ENCODE measurements around the gene SPRR4.
"Not testable (repeated sequence)": the region's sequence is repeated elsewhere in the genome, so short reads cannot be mapped to it uniquely, and the experiment has no call there.

Gene SPRR4

DNA sequence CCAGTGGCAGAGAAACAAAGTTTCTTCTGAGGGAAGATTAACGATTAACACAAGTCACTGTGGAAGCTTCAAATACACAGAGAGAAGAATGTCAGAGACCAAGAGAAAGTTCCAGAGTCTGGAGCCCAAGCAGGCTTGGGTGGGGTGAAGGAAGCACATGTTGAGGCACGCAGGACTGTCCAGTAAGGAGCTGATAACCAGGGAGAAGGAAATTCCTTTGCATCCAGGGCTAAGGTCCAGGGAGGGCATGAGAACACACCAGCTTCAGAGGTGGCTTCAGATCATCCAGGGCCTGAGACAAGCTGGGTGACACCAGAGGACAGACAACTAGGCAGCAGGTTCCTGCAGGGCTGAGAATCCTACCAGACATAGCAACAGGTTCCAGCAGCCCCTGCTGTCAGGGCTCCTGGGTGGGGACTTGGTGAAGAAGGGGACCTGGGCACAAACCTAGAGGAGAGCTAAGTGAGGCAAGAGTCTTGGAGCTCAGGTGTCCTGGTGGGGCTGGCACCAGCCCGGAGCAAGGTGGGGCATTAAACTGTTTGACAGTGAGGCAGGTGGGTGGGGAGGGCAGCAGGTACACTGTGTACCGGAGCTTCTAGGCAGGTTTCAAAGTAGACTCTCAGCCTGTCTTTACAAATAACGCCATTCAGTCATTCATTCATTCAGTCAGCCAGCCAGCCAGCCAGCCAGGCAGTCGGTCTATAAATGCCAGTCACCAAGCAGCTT, 10.9 kb downstream of the SPRR4 start:
- H3K27me3 Mint-ChIP-seq: peaks cover 67% of the 10 kb centered on the region
- DNase-seq: no peak

DNA sequence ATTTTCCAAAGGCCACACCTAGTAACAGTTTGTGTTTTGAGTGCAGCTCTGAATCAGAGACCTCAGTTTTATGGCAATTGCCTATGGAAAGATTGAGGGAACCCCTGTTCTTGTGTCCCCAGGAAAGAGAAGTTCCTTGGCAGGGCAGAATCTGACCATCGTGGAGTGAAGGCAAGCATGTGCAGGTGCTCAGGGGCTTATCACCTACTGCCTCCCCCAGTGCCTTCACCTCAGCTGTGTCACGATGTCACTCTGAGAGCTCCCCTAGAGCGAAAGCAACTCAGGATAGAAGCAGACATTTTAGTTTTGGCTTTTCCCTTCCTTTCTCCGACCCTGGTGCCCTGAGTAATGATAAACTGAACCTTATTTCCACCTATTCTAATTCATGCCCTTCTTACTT, 11.6 kb downstream of the SPRR4 start:
- H3K9me3 Mint-ChIP-seq: no peaks in the 10 kb centered on the region
- no peaks in the 10 kb centered on the region for H3K4me1 Mint-ChIP-seq (ENCODE audit: low read depth)
- no peak for DNase-seq
- no peak overlapping the region for H3K27ac Mint-ChIP-seq
- no peaks in the 10 kb centered on the region for H3K36me3 Mint-ChIP-seq (ENCODE audit: low read depth)
- peaks cover 71% of the 10 kb centered on the region for H3K27me3 Mint-ChIP-seq
- H3K4me3 Mint-ChIP-seq: no peak overlapping the region

More for the DNA sequence above, 10.9 kb downstream of the SPRR4 start:
- no peaks in the 10 kb centered on the region for H3K4me1 Mint-ChIP-seq (ENCODE audit: low read depth)
- H3K27ac Mint-ChIP-seq: no peak overlapping the region
- no peak overlapping the region for H3K4me3 Mint-ChIP-seq
- no peaks in the 10 kb centered on the region for H3K9me3 Mint-ChIP-seq
- no peaks in the 10 kb centered on the region for H3K36me3 Mint-ChIP-seq (ENCODE audit: low read depth)

DNA sequence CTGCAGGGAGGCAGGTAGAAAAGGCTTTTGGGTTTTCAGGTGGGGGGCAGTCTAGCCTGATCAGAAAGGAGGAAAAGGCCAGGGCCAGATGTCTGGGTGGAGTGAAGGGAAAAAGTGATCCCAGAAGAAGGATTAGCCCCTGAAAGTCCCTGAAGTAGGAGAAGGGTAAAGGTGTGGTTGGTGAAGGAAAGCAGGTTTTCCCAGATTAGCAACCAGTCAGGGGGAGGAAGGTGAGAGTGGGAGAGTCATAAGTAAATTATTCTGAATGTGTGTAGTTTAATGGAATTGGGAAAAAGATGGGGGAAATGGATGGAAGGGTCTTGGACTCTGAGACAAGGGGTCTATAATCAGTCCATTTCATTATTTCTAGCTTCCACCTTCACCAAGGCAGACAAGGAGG, 12.8 kb downstream of the SPRR4 start:
- no peak overlapping the region for H3K4me3 Mint-ChIP-seq
- no peak for DNase-seq
- peaks cover 72% of the 10 kb centered on the region for H3K27me3 Mint-ChIP-seq
- H3K27ac Mint-ChIP-seq: no peak overlapping the region
- no peaks in the 10 kb centered on the region for H3K9me3 Mint-ChIP-seq
- H3K4me1 Mint-ChIP-seq (ENCODE audit: low read depth): no peaks in the 10 kb centered on the region
- no peaks in the 10 kb centered on the region for H3K36me3 Mint-ChIP-seq (ENCODE audit: low read depth)

DNA sequence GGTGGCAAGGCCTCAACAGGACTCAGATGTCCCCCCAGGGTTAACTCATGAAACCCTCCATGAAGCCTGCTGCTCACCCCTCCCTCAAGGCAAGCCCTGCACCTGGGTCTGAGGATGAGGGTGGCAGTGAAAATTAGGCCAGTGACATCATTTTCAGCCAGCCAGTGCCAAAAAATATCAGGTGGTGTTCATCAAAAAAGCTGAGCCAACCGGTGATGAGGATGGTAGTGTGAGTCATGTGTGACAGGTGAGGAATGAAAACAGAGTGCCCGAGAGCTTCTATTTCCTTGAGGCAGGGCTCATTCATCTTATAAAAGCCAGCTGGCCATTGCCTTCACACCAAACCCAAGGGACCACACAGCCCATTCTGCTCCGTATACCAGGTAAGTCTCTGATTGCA, 13.3 kb downstream of the SPRR4 start, which contains the start of gene SPRR1A:
Gene SPRR1A, plus strand, starts transcription at position 339 of the 400 bp plus-strand sequence. CDS start 1,150 bp downstream, outside the sequence.
- Mint-ChIP-seq H3K36me3 (ENCODE audit: low read depth) (no peaks in the 10 kb centered on the region), H3K27me3 (peaks cover 72% of the 10 kb centered on the region), H3K9me3 (no peaks in the 10 kb centered on the region), H3K4me3 (no peak within 1 kb of the TSS), H3K4me1 (ENCODE audit: low read depth) (no peaks in the 10 kb centered on the region), H3K27ac (no peak within 1 kb of the TSS)
- no peak for DNase-seq

DNA sequence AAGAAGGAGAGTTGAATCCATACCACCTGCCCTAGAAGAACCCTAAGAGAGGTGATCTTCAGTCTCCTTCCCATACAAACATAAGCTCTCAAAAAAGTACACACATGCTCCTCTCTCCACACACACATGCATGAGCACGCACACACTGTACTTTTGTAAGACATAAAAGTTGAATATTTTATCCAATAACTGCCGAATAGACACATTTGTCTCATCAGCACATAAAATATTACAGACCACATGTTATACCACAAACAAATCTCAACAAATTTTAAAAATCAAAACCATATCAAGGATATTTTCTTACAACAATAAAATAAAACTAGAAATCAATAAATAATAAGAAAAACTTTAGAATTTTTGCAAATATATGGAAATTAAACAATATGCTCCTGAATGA, 16.1 kb downstream of the SPRR4 start:
- Mint-ChIP-seq H3K27ac (no peak overlapping the region), H3K4me1 (ENCODE audit: low read depth) (no peaks in the 10 kb centered on the region), H3K4me3 (no peak overlapping the region), H3K27me3 (peaks cover 54% of the 10 kb centered on the region), H3K36me3 (ENCODE audit: low read depth) (no peaks in the 10 kb centered on the region), H3K9me3 (no peaks in the 10 kb centered on the region)
- DNase-seq: no peak

DNA sequence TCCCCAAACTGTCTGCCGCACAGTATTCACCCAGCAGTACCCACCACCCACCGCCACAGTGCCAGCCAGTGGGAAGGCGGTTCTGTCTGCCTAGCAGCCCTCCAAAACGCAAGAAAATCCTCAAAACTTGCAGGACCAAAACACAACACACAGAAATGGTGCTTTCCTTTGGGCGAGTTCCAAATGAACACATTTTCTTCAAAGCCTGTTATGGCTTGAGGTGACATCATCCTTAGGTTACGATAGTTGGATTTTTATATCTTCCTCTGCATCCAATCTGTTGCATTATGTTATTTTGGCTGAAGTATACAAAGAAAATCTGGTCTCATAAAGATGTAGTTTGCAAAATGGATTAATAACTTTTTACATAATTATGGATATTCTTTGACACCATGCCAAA, 22.7 kb downstream of the SPRR4 start:
- peaks cover 7% of the 10 kb centered on the region for H3K9me3 Mint-ChIP-seq
- H3K27ac Mint-ChIP-seq: no peak overlapping the region
- peaks cover 17% of the 10 kb centered on the region for H3K27me3 Mint-ChIP-seq
- no peaks in the 10 kb centered on the region for H3K36me3 Mint-ChIP-seq (ENCODE audit: low read depth)
- no peak for DNase-seq
- no peak overlapping the region for H3K4me3 Mint-ChIP-seq
- no peaks in the 10 kb centered on the region for H3K4me1 Mint-ChIP-seq (ENCODE audit: low read depth)

DNA sequence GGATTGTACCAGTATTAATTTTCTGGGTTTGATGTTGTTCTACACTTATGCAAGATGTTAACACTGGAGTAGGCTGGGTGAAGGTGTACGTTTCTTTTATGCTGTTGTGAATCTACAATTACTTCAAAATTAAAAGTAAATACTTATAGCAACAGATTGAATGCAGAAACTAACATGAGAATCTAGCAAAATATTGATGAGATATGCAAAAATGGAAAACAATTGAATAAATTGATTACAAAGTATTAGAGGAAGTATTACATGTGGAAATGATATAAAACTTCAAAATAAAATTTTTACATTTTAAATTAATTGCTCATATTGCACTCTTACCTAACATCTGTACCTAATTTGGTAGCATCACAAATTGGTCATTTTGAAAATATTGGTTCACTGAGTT, 25.4 kb downstream of the SPRR4 start:
- DNase-seq: no peak
- Mint-ChIP-seq H3K4me3 (no peak overlapping the region), H3K4me1 (ENCODE audit: low read depth) (no peaks in the 10 kb centered on the region), H3K9me3 (peaks cover 7% of the 10 kb centered on the region), H3K27ac (no peak overlapping the region), H3K27me3 (peaks cover 21% of the 10 kb centered on the region), H3K36me3 (ENCODE audit: low read depth) (no peaks in the 10 kb centered on the region)

DNA sequence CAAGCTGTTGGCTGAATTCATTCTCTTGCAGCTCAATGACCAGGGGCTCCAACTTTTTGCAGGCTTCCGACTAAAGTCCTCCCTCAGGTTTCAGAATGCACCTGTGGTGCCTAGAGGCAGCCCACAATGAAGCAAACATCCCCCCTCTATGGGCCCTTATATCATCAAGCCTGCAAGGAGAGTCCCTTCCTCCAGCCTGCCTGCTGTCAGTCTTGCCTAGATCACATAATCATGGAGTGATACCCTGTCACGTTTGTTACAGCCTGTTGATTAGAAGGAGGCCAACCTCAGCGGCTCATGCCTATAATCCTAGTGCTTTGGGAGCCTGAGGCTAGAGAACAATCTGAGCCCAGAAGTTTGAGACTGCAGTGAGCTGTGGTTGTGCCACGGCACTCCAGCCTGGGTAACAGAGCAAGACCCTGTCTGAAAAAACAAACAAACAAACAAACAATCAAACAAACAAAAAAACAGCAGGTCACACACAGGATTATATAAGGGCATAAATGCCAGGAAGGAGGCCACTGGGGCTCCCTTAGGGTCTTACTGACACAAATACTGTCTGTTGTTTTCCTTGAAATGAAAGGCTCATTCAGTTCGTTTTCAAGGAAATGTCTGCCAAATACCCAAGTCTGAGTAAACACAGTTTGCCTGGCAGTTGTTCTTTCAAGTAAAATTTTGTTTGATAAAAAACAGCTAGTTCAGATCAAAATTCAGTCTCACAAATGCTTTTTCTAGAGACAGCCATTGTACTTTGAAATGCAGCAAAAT, 26.4 kb downstream of the SPRR4 start:
- Mint-ChIP-seq H3K36me3 (ENCODE audit: low read depth) (no peaks in the 10 kb centered on the region), H3K4me1 (ENCODE audit: low read depth) (no peaks in the 10 kb centered on the region), H3K4me3 (no peak overlapping the region), H3K27me3 (peaks cover 18% of the 10 kb centered on the region), H3K27ac (no peak overlapping the region), H3K9me3 (peaks cover 7% of the 10 kb centered on the region)
- no peak for DNase-seq

DNA sequence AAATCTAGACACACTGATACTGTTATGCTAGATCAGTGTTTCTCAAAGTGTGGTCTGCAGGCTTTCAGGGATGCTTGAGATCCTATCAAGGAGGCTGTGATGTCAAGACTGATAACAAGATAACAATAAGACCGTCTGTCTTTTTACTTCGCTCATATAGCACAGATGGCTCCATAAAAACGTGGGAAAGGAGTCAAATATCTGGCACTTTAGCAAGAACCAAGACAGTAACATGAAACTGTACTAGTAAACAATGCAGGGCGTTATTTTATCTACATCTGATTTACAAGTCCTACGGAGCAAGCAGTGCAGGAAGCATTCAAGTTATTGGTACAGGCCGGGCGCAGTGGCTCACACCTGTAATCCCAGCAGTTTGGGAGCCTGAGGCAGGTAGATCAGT, 27.5 kb downstream of the SPRR4 start:
- Mint-ChIP-seq H3K27me3 (peaks cover 16% of the 10 kb centered on the region), H3K36me3 (ENCODE audit: low read depth) (no peaks in the 10 kb centered on the region)

DNA sequence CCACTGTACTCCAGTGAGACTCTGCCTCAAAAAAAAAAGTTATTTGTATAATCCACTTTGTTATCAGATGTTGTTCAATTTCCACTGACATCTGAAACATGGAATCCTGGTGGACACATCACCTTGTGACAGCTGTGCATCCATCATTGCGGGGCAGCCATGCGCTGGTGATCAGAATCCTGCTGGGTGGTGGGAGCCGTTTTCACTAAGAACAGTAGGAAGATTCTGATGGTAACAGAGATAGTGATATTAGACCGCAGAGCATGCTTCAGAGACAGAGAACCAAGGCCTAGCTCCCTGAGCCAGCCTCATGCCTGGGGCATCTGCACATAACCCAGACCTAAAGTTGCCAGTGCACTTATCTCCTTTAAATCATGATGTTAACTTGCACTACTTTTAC, 28.0 kb downstream of the SPRR4 start:
- Mint-ChIP-seq H3K4me3 (no peak overlapping the region), H3K27me3 (peaks cover 13% of the 10 kb centered on the region), H3K9me3 (peaks cover 7% of the 10 kb centered on the region), H3K27ac (no peak overlapping the region), H3K4me1 (ENCODE audit: low read depth) (no peaks in the 10 kb centered on the region), H3K36me3 (ENCODE audit: low read depth) (no peaks in the 10 kb centered on the region)
- DNase-seq: no peak

More for the DNA sequence above, 27.5 kb downstream of the SPRR4 start:
- H3K4me3 Mint-ChIP-seq: no peak overlapping the region
- peaks cover 7% of the 10 kb centered on the region for H3K9me3 Mint-ChIP-seq
- DNase-seq: no peak
- H3K4me1 Mint-ChIP-seq (ENCODE audit: low read depth): no peaks in the 10 kb centered on the region
- no peak overlapping the region for H3K27ac Mint-ChIP-seq

DNA sequence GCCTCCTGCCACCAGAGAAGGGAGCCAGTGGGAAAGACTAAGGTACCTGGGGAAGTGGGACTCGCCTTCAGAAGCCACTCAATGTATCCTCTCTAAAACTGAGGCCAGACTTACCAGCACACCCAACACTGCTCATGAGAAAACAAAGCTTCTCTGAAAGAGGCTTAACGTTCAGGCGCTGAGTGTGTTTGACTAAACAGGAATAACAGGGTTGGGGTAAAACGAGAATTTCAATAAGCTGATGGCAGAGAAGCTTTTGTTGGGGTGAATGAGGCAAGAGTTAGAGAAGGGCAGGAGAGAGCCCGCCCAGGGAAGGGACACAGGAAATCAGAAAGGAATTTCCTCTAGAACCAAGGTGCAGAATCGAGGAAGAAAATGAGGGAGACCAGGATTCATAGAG, 29.4 kb downstream of the SPRR4 start:
- Mint-ChIP-seq H3K27ac (no peak overlapping the region), H3K4me3 (no peak overlapping the region), H3K27me3 (peaks cover 13% of the 10 kb centered on the region), H3K9me3 (peaks cover 7% of the 10 kb centered on the region), H3K36me3 (ENCODE audit: low read depth) (no peaks in the 10 kb centered on the region), H3K4me1 (ENCODE audit: low read depth) (no peaks in the 10 kb centered on the region)
- no peak for DNase-seq

DNA sequence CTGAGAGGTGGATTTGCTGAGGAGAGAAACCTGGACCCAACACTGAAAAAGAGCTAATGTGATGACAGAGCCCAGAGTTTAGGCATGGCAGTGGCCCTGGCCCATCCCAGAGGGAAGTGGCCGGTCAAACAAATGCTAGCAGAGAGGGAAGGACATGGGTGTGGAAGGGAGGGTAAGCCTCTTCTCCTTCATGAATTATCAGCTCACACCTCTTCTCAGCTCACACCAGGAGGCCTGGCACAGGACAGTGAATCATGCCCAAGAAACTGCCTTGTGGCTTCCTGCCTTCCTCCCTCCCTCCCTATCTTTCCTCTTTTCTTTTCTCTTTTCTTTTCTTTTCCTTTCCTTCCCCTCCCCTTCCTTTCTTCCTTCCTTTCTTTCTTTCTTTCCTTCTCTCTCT, 29.8 kb downstream of the SPRR4 start:
- H3K9me3 Mint-ChIP-seq: peaks cover 4% of the 10 kb centered on the region
- H3K27me3 Mint-ChIP-seq: peaks cover 13% of the 10 kb centered on the region
- no peak overlapping the region for H3K4me3 Mint-ChIP-seq
- H3K4me1 Mint-ChIP-seq (ENCODE audit: low read depth): no peaks in the 10 kb centered on the region
- H3K27ac Mint-ChIP-seq: no peak overlapping the region
- no peaks in the 10 kb centered on the region for H3K36me3 Mint-ChIP-seq (ENCODE audit: low read depth)
- DNase-seq: no peak

DNA sequence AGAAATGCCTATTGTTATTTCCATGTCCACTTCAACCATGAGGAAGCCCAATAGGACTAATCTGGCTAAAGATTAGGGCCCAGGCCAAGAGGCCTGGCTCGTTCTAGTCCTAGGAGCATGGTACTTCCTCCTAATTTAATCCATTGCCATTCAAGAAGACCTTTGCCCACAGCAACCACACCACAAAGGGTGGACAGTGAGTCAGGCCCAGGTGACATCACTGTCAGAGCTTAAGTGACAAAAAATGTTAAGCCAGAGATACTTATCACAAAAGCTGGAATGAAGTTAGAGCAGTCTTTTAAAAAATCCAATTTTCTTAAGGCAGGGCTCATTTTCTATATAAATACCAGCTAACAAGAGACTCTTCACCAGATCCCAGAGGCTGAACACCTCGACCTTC, 30.9 kb downstream of the SPRR4 start, which contains the start of gene SPRR3:
Gene SPRR3, plus strand, starts transcription at position 368 of the 400 bp plus-strand sequence. CDS start 1,272 bp downstream, outside the sequence.
- no peak for DNase-seq
- H3K27ac Mint-ChIP-seq: no peak within 1 kb of the TSS
- H3K4me1 Mint-ChIP-seq (ENCODE audit: low read depth): no peaks in the 10 kb centered on the region
- H3K9me3 Mint-ChIP-seq: no peaks in the 10 kb centered on the region
- no peaks in the 10 kb centered on the region for H3K36me3 Mint-ChIP-seq (ENCODE audit: low read depth)
- peaks cover 13% of the 10 kb centered on the region for H3K27me3 Mint-ChIP-seq
- H3K4me3 Mint-ChIP-seq: no peak within 1 kb of the TSS

DNA sequence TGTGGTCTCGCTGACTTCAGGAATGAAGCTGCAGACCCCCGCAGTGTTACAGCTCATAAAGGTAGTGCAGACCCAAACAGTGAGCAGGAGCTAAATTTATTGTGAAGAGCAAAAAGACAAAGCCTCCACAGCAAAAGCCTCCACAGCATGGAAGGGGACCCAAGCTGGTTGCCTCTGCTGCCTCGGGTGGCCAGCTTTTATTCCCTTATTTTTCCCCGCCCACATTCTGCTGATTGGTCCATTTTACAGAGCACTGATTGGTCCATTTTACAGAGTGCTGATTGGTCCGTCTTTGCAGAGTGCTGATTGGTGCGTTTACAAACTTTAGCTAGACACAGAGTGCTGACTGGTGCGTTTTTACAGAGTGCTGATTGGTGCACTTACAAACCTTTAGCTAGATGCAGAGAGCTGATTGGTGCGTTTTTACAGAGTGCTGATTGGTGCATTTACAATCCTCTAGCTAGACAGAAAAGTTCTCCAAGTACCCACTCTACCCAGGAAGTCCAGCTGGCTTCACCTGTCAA, 40.8 kb downstream of the SPRR4 start:
- not testable (repeated sequence) for DNase-seq; H3K36me3 Mint-ChIP-seq (ENCODE audit: low read depth); H3K4me1 Mint-ChIP-seq (ENCODE audit: low read depth)

DNA sequence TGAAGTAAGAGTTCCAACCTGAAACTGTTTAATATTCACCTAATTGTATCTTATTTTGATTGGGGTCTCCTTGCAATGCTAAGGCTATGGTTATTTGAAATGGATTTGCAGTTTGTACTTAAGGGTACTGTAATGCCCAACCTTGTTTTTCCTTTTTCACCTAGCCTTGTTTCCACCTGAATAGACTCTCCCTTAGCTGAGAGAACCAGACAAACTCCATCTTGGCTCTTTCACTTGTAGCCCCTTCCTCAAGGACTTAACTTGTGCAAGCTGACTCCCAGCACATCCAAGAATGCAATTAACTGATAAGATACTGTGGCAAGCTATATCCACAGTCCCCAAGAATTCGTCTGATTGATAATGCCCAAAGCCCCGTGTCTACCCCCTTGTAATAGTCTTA, 51.4 kb downstream of the SPRR4 start:
- H3K27me3 Mint-ChIP-seq: peaks cover 45% of the 10 kb centered on the region
- H3K9me3 Mint-ChIP-seq; H3K4me1 Mint-ChIP-seq (ENCODE audit: low read depth); DNase-seq; H3K36me3 Mint-ChIP-seq (ENCODE audit: low read depth); H3K27ac Mint-ChIP-seq; H3K4me3 Mint-ChIP-seq: not testable (repeated sequence)

More for the DNA sequence above, 40.8 kb downstream of the SPRR4 start:
- not testable (repeated sequence) for H3K27ac Mint-ChIP-seq, H3K4me3 Mint-ChIP-seq, H3K9me3 Mint-ChIP-seq
- H3K27me3 Mint-ChIP-seq: peaks cover 16% of the 10 kb centered on the region
